Measurements from ENCODE around the gene LRFN5. TPM values are rescaled to one million over a fixed set of nuclear protein-coding genes. Genes with fewer than 3 reads are reported as not detected.
"Not testable (repeated sequence)": the region's sequence is repeated elsewhere in the genome, so short reads cannot be mapped to it uniquely, and the experiment has no call there.

The LRFN5 gene
- total and polyA plus RNA-seq, 2 experiments from 2014 or later: 0.54 TPM

DNA sequence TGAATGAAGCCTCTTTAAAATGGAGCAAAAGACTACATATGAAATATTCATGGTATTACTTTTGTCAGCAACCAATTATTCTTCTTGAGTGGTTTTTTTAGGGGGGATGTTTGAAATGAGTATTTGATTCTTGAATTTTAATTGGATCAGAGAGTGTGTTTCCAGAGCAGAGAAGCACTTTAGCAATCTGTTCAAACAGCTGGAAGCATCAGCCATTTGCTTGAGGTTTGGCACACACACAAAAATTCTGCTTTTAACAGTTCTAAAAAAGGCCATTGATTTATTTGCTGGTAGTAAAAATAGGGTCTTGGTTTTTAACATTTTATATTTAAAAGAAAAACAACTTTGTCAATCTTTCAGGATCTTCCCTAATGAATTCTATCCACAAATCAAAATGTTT is 292.7 kb downstream of the LRFN5 start:
- no peak for TF ChIP-seq EZH2 (IDR thresholded peaks at IDR 0.05; ENCODE audit: insufficient read depth, poor library complexity, severe bottlenecking)
- no peak for TF ChIP-seq EZH2phosphoT487 (IDR thresholded peaks at IDR 0.05; ENCODE audit: insufficient read depth, low read depth)
- DNase-seq: peak; percentile 31
- H3F3A ChIP-seq (ENCODE audit: insufficient read depth): no peaks in the 10 kb centered on the region
- no peaks in the 10 kb centered on the region; the same call in 1 of the 2 replicates for H3K4me1 ChIP-seq (ENCODE audit: insufficient read depth)
- no peaks in the 10 kb centered on the region for H3K9me3 ChIP-seq (ENCODE audit: low read depth)
- no peak overlapping the region for H2AFZ ChIP-seq
- in situ Hi-C loops (cut with MboI): no loop called here
- H3K79me2 ChIP-seq (ENCODE audit: insufficient read depth): no peaks in the 10 kb centered on the region
- no peaks in the 10 kb centered on the region for H3K9me2 ChIP-seq (ENCODE audit: insufficient read depth)
- no peak overlapping the region for H3K4me2 ChIP-seq (ENCODE audit: unreplicated experiment)
- no peak overlapping the region for H3K4me3 ChIP-seq
- H4K20me1 ChIP-seq (ENCODE audit: insufficient read depth): no peaks in the 10 kb centered on the region
- H3K36me3 ChIP-seq (ENCODE audit: low read depth): no peaks in the 10 kb centered on the region
- H3K27ac ChIP-seq: no peak overlapping the region
- no peaks in the 10 kb centered on the region for H3K27me3 ChIP-seq (replicated peaks; ENCODE audit: insufficient read depth)
- H3K9ac ChIP-seq: no peak overlapping the region

DNA sequence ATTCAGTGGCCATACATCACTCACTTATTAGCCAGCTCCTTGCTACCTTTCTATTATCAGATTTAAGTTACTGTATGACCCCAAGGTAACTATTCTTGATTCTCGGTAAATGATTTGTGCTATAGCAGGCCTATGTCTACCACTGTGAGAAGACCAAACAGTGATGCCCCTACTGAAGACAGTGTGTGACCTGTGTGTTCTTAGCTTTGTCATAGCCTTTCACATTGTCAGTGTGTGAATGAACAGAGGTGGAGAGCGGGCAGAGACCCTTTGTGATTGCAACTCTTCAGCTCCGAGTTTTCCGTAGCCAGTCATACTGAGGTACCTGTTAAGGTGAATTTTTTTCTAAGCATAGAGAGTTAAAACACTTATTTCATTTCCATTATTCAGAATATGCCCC is 294.0 kb downstream of the LRFN5 start:
- H2AFZ ChIP-seq: no peak overlapping the region
- TF ChIP-seq EZH2 (IDR thresholded peaks at IDR 0.05; ENCODE audit: insufficient read depth, poor library complexity, severe bottlenecking) (no peak), EZH2phosphoT487 (IDR thresholded peaks at IDR 0.05; ENCODE audit: insufficient read depth, low read depth) (no peak)
- no peaks in the 10 kb centered on the region for H3K36me3 ChIP-seq (ENCODE audit: low read depth)
- H3K9me2 ChIP-seq (ENCODE audit: insufficient read depth): no peaks in the 10 kb centered on the region
- 94 to 96% methylated on average over 4 of the region's 4 CpGs for WGBS, 2 experiments (ENCODE audit: low coverage in 1 of 2, low lambda C conversion rate in 2 of 2, missing lambda C conversion rate in 2 of 2)
- no peak for DNase-seq
- no peaks in the 10 kb centered on the region; the same call in 1 of the 2 replicates for H3K4me1 ChIP-seq (ENCODE audit: insufficient read depth)
- H3K27me3 ChIP-seq (replicated peaks; ENCODE audit: insufficient read depth): no peaks in the 10 kb centered on the region
- H4K20me1 ChIP-seq (ENCODE audit: insufficient read depth): no peaks in the 10 kb centered on the region
- H3K4me2 ChIP-seq (ENCODE audit: unreplicated experiment): no peak overlapping the region
- H3K79me2 ChIP-seq (ENCODE audit: insufficient read depth): no peaks in the 10 kb centered on the region
- no peaks in the 10 kb centered on the region for H3F3A ChIP-seq (ENCODE audit: insufficient read depth)
- H3K4me3 ChIP-seq: no peak overlapping the region
- in situ Hi-C loops (cut with MboI): no loop called here
- no peaks in the 10 kb centered on the region for H3K9me3 ChIP-seq (ENCODE audit: low read depth)
- no peak overlapping the region for H3K27ac ChIP-seq
- H3K9ac ChIP-seq: no peak overlapping the region

DNA sequence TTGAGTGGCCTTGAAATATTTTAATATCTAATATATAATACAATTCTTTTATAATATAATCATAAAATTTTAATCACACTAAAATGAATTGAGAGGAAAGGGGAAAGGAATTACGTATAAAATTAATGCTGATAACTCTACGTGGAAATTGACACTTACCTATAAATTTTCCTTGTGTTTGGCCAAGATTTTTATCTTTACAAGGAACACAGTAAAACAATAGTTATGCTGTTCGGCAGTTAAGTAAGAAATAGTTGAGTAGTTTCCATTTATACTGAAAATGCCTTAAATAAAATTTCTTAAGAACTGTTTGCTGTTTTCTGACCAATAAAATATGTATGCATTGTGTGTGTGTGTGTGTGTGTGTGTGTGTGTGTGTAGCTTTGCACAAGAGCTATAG is 294.4 kb downstream of the LRFN5 start:
- no peaks in the 10 kb centered on the region for H3K79me2 ChIP-seq (ENCODE audit: insufficient read depth)
- in situ Hi-C loops (cut with MboI): no loop called here
- no peak overlapping the region for H3K9ac ChIP-seq
- H3F3A ChIP-seq (ENCODE audit: insufficient read depth): no peaks in the 10 kb centered on the region
- no peak for DNase-seq
- no peak overlapping the region for H2AFZ ChIP-seq
- H3K27me3 ChIP-seq (replicated peaks; ENCODE audit: insufficient read depth): no peaks in the 10 kb centered on the region
- no peaks in the 10 kb centered on the region for H3K9me3 ChIP-seq (ENCODE audit: low read depth)
- no peak for TF ChIP-seq EZH2 (IDR thresholded peaks at IDR 0.05; ENCODE audit: insufficient read depth, poor library complexity, severe bottlenecking)
- TF ChIP-seq EZH2phosphoT487 (IDR thresholded peaks at IDR 0.05; ENCODE audit: insufficient read depth, low read depth): no peak
- no peaks in the 10 kb centered on the region for H3K9me2 ChIP-seq (ENCODE audit: insufficient read depth)
- H3K36me3 ChIP-seq (ENCODE audit: low read depth): no peaks in the 10 kb centered on the region
- H3K27ac ChIP-seq: no peak overlapping the region
- no peak overlapping the region for H3K4me3 ChIP-seq
- H3K4me1 ChIP-seq (ENCODE audit: insufficient read depth): no peaks in the 10 kb centered on the region; the same call in 1 of the 2 replicates
- WGBS, 2 experiments (ENCODE audit: low coverage in 1 of 2, low lambda C conversion rate in 2 of 2, missing lambda C conversion rate in 2 of 2): 57 to 70% methylated on average over 3 of the region's 3 CpGs
- H3K4me2 ChIP-seq (ENCODE audit: unreplicated experiment): no peak overlapping the region
- no peaks in the 10 kb centered on the region for H4K20me1 ChIP-seq (ENCODE audit: insufficient read depth)

DNA sequence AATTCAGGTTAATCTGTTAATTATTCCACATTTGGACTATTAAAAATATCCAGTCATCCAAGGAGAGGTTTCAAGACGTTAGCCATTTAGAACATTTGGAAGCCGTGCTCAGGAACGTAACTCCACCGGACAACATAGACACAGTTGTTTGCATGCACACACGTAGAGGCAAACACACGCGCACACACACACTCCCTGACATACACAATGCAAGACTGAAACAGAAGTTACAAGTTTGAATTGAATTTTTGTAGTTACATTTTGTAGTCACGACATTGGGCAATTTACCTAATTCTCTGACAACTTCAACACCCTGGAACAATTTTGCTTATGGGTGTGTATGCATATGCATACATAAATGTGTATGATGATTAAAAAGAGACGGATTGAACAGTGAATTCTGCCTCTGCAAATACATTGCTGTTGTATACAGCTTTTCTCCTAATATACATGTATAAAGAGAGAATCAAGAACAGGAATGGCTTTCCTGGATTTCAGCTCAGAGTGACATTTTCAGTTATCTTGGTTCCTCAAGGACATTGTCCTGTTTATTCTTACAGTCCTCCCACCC is 298.8 kb downstream of the LRFN5 start:
- no peak overlapping the region for H2AFZ ChIP-seq
- no peak overlapping the region for H3K4me2 ChIP-seq (ENCODE audit: unreplicated experiment)
- 90 to 94% methylated on average over 9 of the region's 9 CpGs for WGBS, 2 experiments (ENCODE audit: low coverage in 1 of 2, low lambda C conversion rate in 2 of 2, missing lambda C conversion rate in 2 of 2)
- no peak overlapping the region for H3K27ac ChIP-seq
- H3K4me3 ChIP-seq: no peak overlapping the region
- no peaks in the 10 kb centered on the region for H3K36me3 ChIP-seq (ENCODE audit: low read depth)
- H3K79me2 ChIP-seq (ENCODE audit: insufficient read depth): no peaks in the 10 kb centered on the region
- H3K27me3 ChIP-seq (replicated peaks; ENCODE audit: insufficient read depth): no peaks in the 10 kb centered on the region
- H3K9me3 ChIP-seq (ENCODE audit: low read depth): no peaks in the 10 kb centered on the region
- H3K9me2 ChIP-seq (ENCODE audit: insufficient read depth): no peaks in the 10 kb centered on the region
- no peaks in the 10 kb centered on the region for H3F3A ChIP-seq (ENCODE audit: insufficient read depth)
- no peak overlapping the region for H3K9ac ChIP-seq
- no peaks in the 10 kb centered on the region for H3K4me1 ChIP-seq (ENCODE audit: insufficient read depth)
- DNase-seq: no peak
- no peak for TF ChIP-seq EZH2phosphoT487 (IDR thresholded peaks at IDR 0.05; ENCODE audit: insufficient read depth, low read depth)
- TF ChIP-seq EZH2 (IDR thresholded peaks at IDR 0.05; ENCODE audit: insufficient read depth, poor library complexity, severe bottlenecking): no peak
- H4K20me1 ChIP-seq (ENCODE audit: insufficient read depth): no peaks in the 10 kb centered on the region
- in situ Hi-C loops (cut with MboI): no loop called here

DNA sequence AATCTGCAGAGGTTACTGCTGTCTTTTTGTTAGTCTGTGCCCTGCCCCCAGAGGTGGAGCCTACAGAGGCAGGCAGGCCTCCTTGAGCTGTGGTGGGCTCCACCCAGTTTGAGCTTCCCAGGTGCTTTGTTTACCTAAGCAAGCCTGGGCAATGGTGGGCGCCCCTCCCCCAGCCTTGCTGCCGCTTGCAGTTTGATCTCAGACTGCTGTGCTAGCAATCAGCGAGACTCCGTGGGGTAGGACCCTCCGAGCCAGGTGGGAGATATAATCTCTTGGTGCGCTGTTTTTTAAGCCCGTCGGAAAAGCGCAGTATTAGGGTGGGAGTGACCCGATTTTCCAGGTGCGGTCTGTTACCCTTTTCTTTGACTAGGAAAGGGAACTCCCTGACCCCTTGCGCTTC is 304.5 kb downstream of the LRFN5 start:
- in situ Hi-C loops (cut with MboI); H3K27me3 ChIP-seq (replicated peaks; ENCODE audit: insufficient read depth); H3K9me3 ChIP-seq (ENCODE audit: low read depth); H3K4me3 ChIP-seq; H3K9me2 ChIP-seq (ENCODE audit: insufficient read depth); H3F3A ChIP-seq (ENCODE audit: insufficient read depth); H3K4me1 ChIP-seq (ENCODE audit: insufficient read depth); DNase-seq; H4K20me1 ChIP-seq (ENCODE audit: insufficient read depth); H3K4me2 ChIP-seq (ENCODE audit: unreplicated experiment); H3K79me2 ChIP-seq (ENCODE audit: insufficient read depth); H3K9ac ChIP-seq; H3K27ac ChIP-seq; H3K36me3 ChIP-seq (ENCODE audit: low read depth); H2AFZ ChIP-seq: not testable (repeated sequence)
- 79 to 83% methylated on average over 12 of the region's 12 CpGs for WGBS, 2 experiments (ENCODE audit: low coverage in 1 of 2, low lambda C conversion rate in 2 of 2, missing lambda C conversion rate in 2 of 2)
